Ovary (tissue), 3 donors: ENCODE results near the gene SORCS3.

ENCODE experiments used
- CTCF ChIP-seq, 3 donors: fragments of 450-650 bp in 2 of 3; fragments of 200-600 bp in 1 of 3; IDR thresholded peaks; one replicate each; pipeline versions ENCODE4 v1.5.1 to v1.8.0; 2016 to 2022; ENCODE audit warnings: antibody characterized with exemption in 3 of 3, mild to moderate bottlenecking in 1 of 3
- EP300 ChIP-seq: sonication (generic); formaldehyde crosslinking; IDR thresholded peaks from one replicate; pipeline ENCODE4 v1.6.1; 2017; ENCODE audit warnings: antibody characterized with exemption
- POLR2A ChIP-seq: fragments of 450-650 bp; IDR thresholded peaks from one replicate; pipeline ENCODE4 v1.6.1; 2017; ENCODE audit warnings: antibody characterized with exemption, mild to moderate bottlenecking, moderate library complexity
- donor health status: DM: no; HTN: no; CAD: no.

- no peak for TF ChIP-seq POLR2A
- no peak for TF ChIP-seq CTCF (IDR thresholded peaks at IDR 0.05)
- no peak for TF ChIP-seq EP300
These were observed 140.0 kb downstream of the SORCS3 start for GRCh38 chr10:104780946-104781595.
